Measurements from ENCODE around the gene APOC4.

Gene APOC4

GRCh38 chr19:44951179-44952159 is 9.4 kb downstream of the APOC4 start:
- H3K9me3 ChIP-seq (ENCODE audit: insufficient read depth, low read depth, low read length), result no peaks in the 10 kb centered on the region
- H3K27ac ChIP-seq (ENCODE audit: low read depth, low read length), result no peak overlapping the region
- no peak overlapping the region for H3K4me3 ChIP-seq (ENCODE audit: low read length)
- H3K27me3 ChIP-seq (ENCODE audit: insufficient read depth, low read length), result no peaks in the 10 kb centered on the region
- no peak overlapping the region for H3K9ac ChIP-seq (ENCODE audit: low read depth, low read length)
- peaks cover 6% of the 10 kb centered on the region; the same call in 1 of the 2 replicates for H3K4me1 ChIP-seq (ENCODE audit: insufficient read depth, low read length)
- H3K36me3 ChIP-seq (ENCODE audit: insufficient read depth, low read length), result peaks cover 7% of the 10 kb centered on the region
- 61% methylated on average over 13 of the region's 13 CpGs for WGBS

DNA sequence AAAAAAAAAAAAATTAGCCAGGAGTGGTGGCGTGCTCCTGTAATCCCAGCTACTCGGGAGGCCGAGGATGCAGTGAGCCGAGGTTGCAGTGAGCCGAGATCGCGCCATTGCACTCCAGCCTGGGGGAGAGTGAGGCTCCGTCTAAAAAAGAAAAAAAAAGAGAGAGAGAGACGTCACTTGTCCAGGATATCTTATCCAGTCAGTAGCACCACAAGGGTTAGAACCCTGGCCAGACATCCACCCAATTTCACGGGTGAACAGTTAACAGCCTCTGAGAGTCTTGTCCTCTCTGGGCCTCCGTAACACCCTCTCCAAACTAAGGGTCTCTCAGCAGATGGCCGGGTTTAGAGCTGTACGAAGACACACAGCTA is 12.2 kb downstream of the APOC4 start:
- Histone ChIP-seq H3K9ac (ENCODE audit: low read depth, low read length) (peak overlapping the region; percentile 97), H3K27me3 (ENCODE audit: insufficient read depth, low read length) (no peaks in the 10 kb centered on the region), H3K4me3 (ENCODE audit: low read length) (peak overlapping the region; percentile 97), H3K4me1 (ENCODE audit: insufficient read depth, low read length) (peaks cover 7% of the 10 kb centered on the region; the same call in 1 of the 2 replicates), H3K36me3 (ENCODE audit: insufficient read depth, low read length) (peaks cover 7% of the 10 kb centered on the region), H3K27ac (ENCODE audit: low read depth, low read length) (peak overlapping the region; percentile 99), H3K9me3 (ENCODE audit: insufficient read depth, low read depth, low read length) (no peaks in the 10 kb centered on the region)
- 59% methylated on average over 13 of the region's 13 CpGs for WGBS

- Histone ChIP-seq H3K27ac (ENCODE audit: low read depth, low read length) (peak within 1 kb of the TSS; percentile 99), H3K9me3 (ENCODE audit: insufficient read depth, low read depth, low read length) (no peaks in the 10 kb centered on the region), H3K9ac (ENCODE audit: low read depth, low read length) (peak within 1 kb of the TSS; percentile 97), H3K36me3 (ENCODE audit: insufficient read depth, low read length) (peaks cover 6% of the 10 kb centered on the region), H3K4me1 (ENCODE audit: insufficient read depth, low read length) (peaks cover 7% of the 10 kb centered on the region; the same call in 1 of the 2 replicates), H3K4me3 (ENCODE audit: low read length) (peak within 1 kb of the TSS; percentile 97), H3K27me3 (ENCODE audit: insufficient read depth, low read length) (no peaks in the 10 kb centered on the region)
- WGBS, result under 1% methylated on average over 65 of the region's 65 CpGs
These were observed 12.8 kb downstream of the APOC4 start, which contains the start of gene CLPTM1 for GRCh38 chr19:44954649-44955504. CLPTM1 (plus strand) TSS chr19:44955380; CDS start chr19:44955396, 16 bp downstream.

DNA sequence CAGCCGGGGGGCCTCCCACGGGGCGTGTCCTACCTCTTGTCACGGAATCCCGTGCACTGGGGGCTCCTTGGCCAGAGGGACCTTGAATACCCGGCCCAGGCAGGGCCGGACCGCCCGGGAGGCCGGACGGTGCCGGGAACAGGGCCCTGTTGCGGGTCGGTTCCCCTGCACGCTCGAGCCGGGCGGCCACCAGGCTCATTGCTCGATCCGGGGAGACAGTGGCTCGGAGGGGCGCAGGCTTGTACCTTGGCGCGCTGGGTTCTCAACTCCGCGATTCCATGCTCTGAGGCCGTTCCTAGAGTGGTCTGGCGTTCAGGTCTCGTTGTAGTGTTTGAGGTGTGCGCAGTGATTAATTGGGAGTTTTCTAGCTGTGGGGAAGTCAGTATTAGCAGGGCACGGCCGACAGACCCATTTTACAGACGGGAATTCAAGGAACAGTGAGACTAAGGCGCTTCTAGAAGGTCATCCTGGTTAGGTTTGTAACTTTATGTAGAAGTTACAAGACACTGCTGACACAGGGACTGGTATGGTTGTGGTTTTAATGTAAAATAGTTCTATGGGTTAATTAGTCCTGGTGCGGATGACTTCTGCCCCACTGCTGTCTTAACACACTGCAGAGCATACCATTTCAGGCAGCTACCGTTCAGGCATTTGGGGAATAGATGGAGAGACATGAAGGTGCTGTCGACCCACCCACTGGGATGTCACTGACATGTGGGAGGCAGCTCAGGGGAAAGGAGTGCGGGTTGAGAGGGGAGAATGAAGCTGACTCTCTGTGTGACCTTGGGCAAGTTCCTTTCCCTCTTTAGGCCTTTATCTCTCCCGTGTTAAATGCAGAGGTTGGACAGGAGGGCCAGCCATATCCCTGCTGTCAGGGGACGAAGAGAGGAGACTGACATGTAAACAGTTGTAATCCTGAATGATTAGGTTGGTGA is 13.7 kb downstream of the APOC4 start:
- Histone ChIP-seq H3K4me1 (ENCODE audit: insufficient read depth, low read length) (peaks cover 7% of the 10 kb centered on the region; the same call in 1 of the 2 replicates), H3K9ac (ENCODE audit: low read depth, low read length) (peak overlapping the region; percentile 95), H3K4me3 (ENCODE audit: low read length) (peak overlapping the region; percentile 97), H3K9me3 (ENCODE audit: insufficient read depth, low read depth, low read length) (no peaks in the 10 kb centered on the region), H3K27ac (ENCODE audit: low read depth, low read length) (peak overlapping the region; percentile 70), H3K27me3 (ENCODE audit: insufficient read depth, low read length) (no peaks in the 10 kb centered on the region), H3K36me3 (ENCODE audit: insufficient read depth, low read length) (peaks cover 6% of the 10 kb centered on the region; the same call in 1 of the 2 replicates)
- 5% methylated on average over 40 of the region's 40 CpGs for WGBS

- no peaks in the 10 kb centered on the region for H3K9me3 ChIP-seq (ENCODE audit: insufficient read depth, low read depth, low read length)
- 97% methylated on average over 7 of the region's 7 CpGs for WGBS
- peaks cover 19% of the 10 kb centered on the region for H3K36me3 ChIP-seq (ENCODE audit: insufficient read depth, low read length)
- H3K27ac ChIP-seq (ENCODE audit: low read depth, low read length), result no peak overlapping the region
- no peaks in the 10 kb centered on the region for H3K27me3 ChIP-seq (ENCODE audit: insufficient read depth, low read length)
- H3K4me3 ChIP-seq (ENCODE audit: low read length), result no peak overlapping the region
- H3K9ac ChIP-seq (ENCODE audit: low read depth, low read length), result peak overlapping the region; percentile 34; the same call in 1 of the 2 replicates
- peaks cover 7% of the 10 kb centered on the region; the same call in 1 of the 2 replicates for H3K4me1 ChIP-seq (ENCODE audit: insufficient read depth, low read length)
These were observed 15.5 kb downstream of the APOC4 start for GRCh38 chr19:44957526-44957925.

- 86% methylated on average over 9 of the region's 9 CpGs for WGBS
- no peak overlapping the region for H3K4me3 ChIP-seq (ENCODE audit: low read length)
- H3K9me3 ChIP-seq (ENCODE audit: insufficient read depth, low read depth, low read length), result no peaks in the 10 kb centered on the region
- H3K36me3 ChIP-seq (ENCODE audit: insufficient read depth, low read length), result peaks cover 19% of the 10 kb centered on the region
- H3K9ac ChIP-seq (ENCODE audit: low read depth, low read length), result no peak overlapping the region; the same call in 1 of the 2 replicates
- peaks cover 7% of the 10 kb centered on the region; the same call in 1 of the 2 replicates for H3K4me1 ChIP-seq (ENCODE audit: insufficient read depth, low read length)
- no peak overlapping the region for H3K27ac ChIP-seq (ENCODE audit: low read depth, low read length)
- H3K27me3 ChIP-seq (ENCODE audit: insufficient read depth, low read length), result no peaks in the 10 kb centered on the region
These were observed 16.1 kb downstream of the APOC4 start for GRCh38 chr19:44958090-44958489.

DNA sequence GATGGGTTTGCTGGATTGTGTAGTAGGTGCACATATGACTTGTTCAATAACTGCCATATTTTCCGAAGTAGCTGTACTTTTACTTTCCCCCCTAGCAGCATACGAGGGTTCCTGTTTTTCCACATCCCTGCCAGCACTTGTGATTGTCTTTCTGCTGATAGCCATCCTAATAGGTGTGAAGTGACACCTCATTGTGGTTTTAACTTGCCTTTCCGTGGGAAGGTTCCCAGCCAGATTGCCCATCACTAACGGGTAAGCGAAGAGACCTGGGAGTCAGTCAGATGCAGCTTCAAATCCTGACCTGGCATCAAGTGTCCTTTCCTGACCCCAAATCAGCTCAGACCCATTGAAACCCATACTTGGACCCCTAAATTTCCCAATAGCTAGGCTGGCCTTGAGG is 17.7 kb downstream of the APOC4 start:
- Histone ChIP-seq H3K36me3 (ENCODE audit: insufficient read depth, low read length) (peaks cover 25% of the 10 kb centered on the region), H3K9me3 (ENCODE audit: insufficient read depth, low read depth, low read length) (no peaks in the 10 kb centered on the region), H3K4me1 (ENCODE audit: insufficient read depth, low read length) (peaks cover 7% of the 10 kb centered on the region; the same call in 1 of the 2 replicates), H3K27ac (ENCODE audit: low read depth, low read length) (no peak overlapping the region), H3K27me3 (ENCODE audit: insufficient read depth, low read length) (no peaks in the 10 kb centered on the region), H3K4me3 (ENCODE audit: low read length) (no peak overlapping the region), H3K9ac (ENCODE audit: low read depth, low read length) (no peak overlapping the region)
- 87% methylated on average over 5 of the region's 5 CpGs for WGBS

DNA sequence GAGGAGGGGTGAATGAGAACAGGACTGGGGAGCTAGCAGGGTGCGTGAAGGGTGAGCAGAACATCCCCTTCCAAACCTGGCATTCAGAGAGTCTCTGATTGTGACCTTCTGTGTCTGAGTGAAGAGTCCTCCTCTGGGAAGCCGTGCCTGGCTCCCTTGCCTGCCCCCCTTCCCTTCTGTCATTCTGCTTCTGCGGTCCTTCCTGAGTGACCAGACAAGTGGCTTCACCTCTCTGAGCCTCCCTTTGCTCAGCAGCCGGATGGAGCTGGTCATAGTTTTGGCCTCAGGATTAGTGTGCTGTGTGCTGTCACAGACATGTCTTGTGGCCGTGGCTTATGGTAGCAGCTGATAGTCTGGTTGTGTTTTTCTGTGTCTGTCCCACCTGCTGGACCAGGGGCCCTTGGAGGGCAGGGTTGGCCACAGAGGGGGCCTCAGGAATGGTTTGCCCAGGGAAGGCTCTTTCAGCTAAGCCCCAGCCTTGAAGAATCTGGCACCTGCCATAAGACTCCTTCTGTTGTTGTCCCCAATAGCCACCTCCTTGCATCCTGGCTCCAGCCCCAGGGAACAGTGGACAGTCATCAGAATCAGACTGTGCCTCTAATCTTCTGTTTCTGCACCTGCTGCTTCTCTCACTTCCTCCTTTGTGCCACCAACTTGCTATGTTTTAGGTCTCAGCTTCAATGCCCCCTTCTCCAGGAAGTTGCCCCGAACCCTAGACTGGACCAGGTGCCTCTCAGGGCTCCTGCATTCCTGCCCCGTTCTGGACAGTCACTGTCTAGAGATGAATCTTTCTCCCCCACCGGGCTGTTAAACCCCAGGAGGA is 19.1 kb downstream of the APOC4 start:
- H3K27ac ChIP-seq (ENCODE audit: low read depth, low read length), result no peak overlapping the region
- no peak overlapping the region for H3K4me3 ChIP-seq (ENCODE audit: low read length)
- H3K4me1 ChIP-seq (ENCODE audit: insufficient read depth, low read length), result peaks cover 5% of the 10 kb centered on the region; the same call in 1 of the 2 replicates
- H3K36me3 ChIP-seq (ENCODE audit: insufficient read depth, low read length), result peaks cover 29% of the 10 kb centered on the region
- H3K9ac ChIP-seq (ENCODE audit: low read depth, low read length), result no peak overlapping the region
- H3K9me3 ChIP-seq (ENCODE audit: insufficient read depth, low read depth, low read length), result no peaks in the 10 kb centered on the region
- 86% methylated on average over 8 of the region's 8 CpGs for WGBS
- H3K27me3 ChIP-seq (ENCODE audit: insufficient read depth, low read length), result no peaks in the 10 kb centered on the region

GRCh38 chr19:44961821-44962220 is 19.8 kb downstream of the APOC4 start:
- Histone ChIP-seq H3K9me3 (ENCODE audit: insufficient read depth, low read depth, low read length) (no peaks in the 10 kb centered on the region), H3K4me1 (ENCODE audit: insufficient read depth, low read length) (no peaks in the 10 kb centered on the region), H3K27me3 (ENCODE audit: insufficient read depth, low read length) (no peaks in the 10 kb centered on the region), H3K9ac (ENCODE audit: low read depth, low read length) (no peak overlapping the region), H3K27ac (ENCODE audit: low read depth, low read length) (no peak overlapping the region), H3K4me3 (ENCODE audit: low read length) (no peak overlapping the region), H3K36me3 (ENCODE audit: insufficient read depth, low read length) (peaks cover 29% of the 10 kb centered on the region)
- 95% methylated on average over 8 of the region's 8 CpGs for WGBS
